Neuron (in vitro differentiated cells): ENCODE data around the gene TUBB2B.

Experiments used
- H2AFZ ChIP-seq: one replicate; pipeline ENCODE4 v1.6.1; 2013; ENCODE audit warnings: low read depth, mild to moderate bottlenecking, inconsistent platforms, low read length, moderate library complexity
- H3K27me3 ChIP-seq: one replicate; pipeline ENCODE4 v1.6.1; 2013; ENCODE audit warnings: low read length; ENCODE audit not compliant: insufficient read depth
- H3K36me3 ChIP-seq: one replicate; pipeline ENCODE4 v1.6.1; 2013; ENCODE audit warnings: low read length; ENCODE audit not compliant: insufficient read depth
- H3K4me1 ChIP-seq: one replicate; pipeline ENCODE4 v1.6.1; 2013; ENCODE audit warnings: low read length; ENCODE audit not compliant: insufficient read depth
- H3K4me3 ChIP-seq: 2 replicates; pipeline ENCODE4 v1.5.1; 2013; ENCODE audit warnings: mild to moderate bottlenecking, low read length, moderate library complexity
- H3K9me3 ChIP-seq: one replicate; pipeline ENCODE4 v1.6.1; 2013; ENCODE audit warnings: low read length

The TUBB2B gene

GRCh38 chr6:3264356-3264755 is 36.9 kb upstream of the TUBB2B start:
- peaks cover 49% of the 10 kb centered on the region for H3K36me3 ChIP-seq
- no peak overlapping the region for H3K4me3 ChIP-seq
- H2AFZ ChIP-seq: no peak overlapping the region
- peaks cover 13% of the 10 kb centered on the region for H3K4me1 ChIP-seq
- no peaks in the 10 kb centered on the region for H3K9me3 ChIP-seq
- no peaks in the 10 kb centered on the region for H3K27me3 ChIP-seq

GRCh38 chr6:3263096-3263495 is 35.6 kb upstream of the TUBB2B start:
- H2AFZ ChIP-seq: no peak overlapping the region
- no peak overlapping the region for H3K4me3 ChIP-seq
- H3K9me3 ChIP-seq: no peaks in the 10 kb centered on the region
- peaks cover 37% of the 10 kb centered on the region for H3K36me3 ChIP-seq
- H3K4me1 ChIP-seq: peaks cover 17% of the 10 kb centered on the region
- no peaks in the 10 kb centered on the region for H3K27me3 ChIP-seq

GRCh38 chr6:3261921-3262320 is 34.5 kb upstream of the TUBB2B start:
- no peaks in the 10 kb centered on the region for H3K9me3 ChIP-seq
- H2AFZ ChIP-seq: no peak overlapping the region
- H3K4me1 ChIP-seq: peaks cover 17% of the 10 kb centered on the region
- H3K27me3 ChIP-seq: no peaks in the 10 kb centered on the region
- no peak overlapping the region for H3K4me3 ChIP-seq
- peaks cover 30% of the 10 kb centered on the region for H3K36me3 ChIP-seq

DNA sequence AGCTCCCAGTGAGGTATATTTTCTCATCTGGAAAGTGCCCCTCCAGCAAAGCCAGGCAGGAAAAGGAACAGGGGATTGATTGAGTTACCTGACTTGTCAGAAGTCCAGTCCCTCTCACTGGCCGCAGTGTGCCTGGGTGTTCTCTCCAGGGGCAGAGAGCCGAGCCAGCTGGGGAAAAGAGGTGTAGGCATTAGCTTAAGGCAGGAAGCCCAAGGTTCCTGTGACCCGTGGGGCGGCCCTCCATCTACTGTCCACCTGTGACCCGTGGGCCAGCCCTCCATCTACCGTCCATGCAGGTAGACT is 34.0 kb upstream of the TUBB2B start:
- no peak overlapping the region for H3K4me3 ChIP-seq
- peaks cover 17% of the 10 kb centered on the region for H3K4me1 ChIP-seq
- no peaks in the 10 kb centered on the region for H3K27me3 ChIP-seq
- H3K9me3 ChIP-seq: no peaks in the 10 kb centered on the region
- H2AFZ ChIP-seq: no peak overlapping the region
- H3K36me3 ChIP-seq: peaks cover 30% of the 10 kb centered on the region

GRCh38 chr6:3260772-3261517 is 33.5 kb upstream of the TUBB2B start:
- Histone ChIP-seq H2AFZ (no peak overlapping the region), H3K27me3 (no peaks in the 10 kb centered on the region), H3K4me1 (peaks cover 17% of the 10 kb centered on the region), H3K4me3 (no peak overlapping the region), H3K36me3 (peaks cover 30% of the 10 kb centered on the region), H3K9me3 (no peaks in the 10 kb centered on the region)

GRCh38 chr6:3260296-3260695 is 32.8 kb upstream of the TUBB2B start:
- H3K4me1 ChIP-seq: peaks cover 17% of the 10 kb centered on the region
- no peak overlapping the region for H2AFZ ChIP-seq
- H3K9me3 ChIP-seq: no peaks in the 10 kb centered on the region
- H3K36me3 ChIP-seq: peaks cover 28% of the 10 kb centered on the region
- H3K27me3 ChIP-seq: no peaks in the 10 kb centered on the region
- H3K4me3 ChIP-seq: no peak overlapping the region

- no peaks in the 10 kb centered on the region for H3K27me3 ChIP-seq
- peaks cover 17% of the 10 kb centered on the region for H3K4me1 ChIP-seq
- H3K36me3 ChIP-seq: peaks cover 20% of the 10 kb centered on the region
- no peaks in the 10 kb centered on the region for H3K9me3 ChIP-seq
- peak overlapping the region; percentile 70 for H2AFZ ChIP-seq
- peak overlapping the region; percentile 76 for H3K4me3 ChIP-seq
These were observed 32.1 kb upstream of the TUBB2B start for GRCh38 chr6:3259491-3259958.

DNA sequence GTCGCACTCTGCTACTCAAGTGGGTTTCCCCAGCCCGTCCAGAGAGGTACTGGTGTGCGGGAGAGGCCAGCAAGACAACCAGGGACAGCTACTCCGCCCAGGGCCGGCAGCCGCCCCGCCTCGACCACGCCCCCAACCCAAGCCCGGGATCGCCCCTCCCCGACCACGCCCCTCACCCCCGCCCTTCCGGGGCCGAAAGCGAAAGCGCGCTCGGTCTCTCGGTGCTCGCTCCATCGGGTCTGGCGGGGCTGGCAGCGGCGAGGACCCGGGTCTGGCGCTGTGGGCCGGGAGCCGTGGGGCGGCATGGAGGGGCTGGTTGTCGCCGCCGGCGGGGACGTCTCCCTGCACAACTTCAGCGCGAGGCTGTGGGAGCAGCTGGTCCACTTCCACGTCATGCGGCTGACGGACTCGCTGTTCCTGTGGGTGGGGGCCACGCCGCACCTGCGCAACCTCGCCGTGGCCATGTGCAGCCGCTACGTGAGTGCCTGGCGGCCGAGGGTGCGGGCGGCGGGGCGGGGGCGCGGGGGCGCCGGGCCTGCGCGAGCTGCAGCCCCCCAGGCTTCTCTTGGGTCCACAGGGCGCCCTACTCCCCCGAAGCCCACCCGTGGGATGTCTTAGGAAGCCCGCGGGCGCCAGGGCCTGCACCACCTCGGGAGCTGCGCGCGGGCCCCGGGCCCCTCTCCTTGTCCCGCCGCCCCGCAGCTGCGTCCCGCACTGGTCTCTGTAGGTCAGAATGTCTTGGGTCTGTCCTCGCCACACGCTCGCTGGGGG is 31.5 kb upstream of the TUBB2B start, which contains the start of gene PSMG4:
Gene PSMG4, plus strand, starts transcription at position 228 of the 771 bp plus-strand sequence. Its CDS starts 76 bp downstream, at position 304.
- Histone ChIP-seq H3K9me3 (no peaks in the 10 kb centered on the region), H3K36me3 (peaks cover 14% of the 10 kb centered on the region), H3K4me3 (peak within 1 kb of the TSS; percentile 76), H2AFZ (peak within 1 kb of the TSS; percentile 70), H3K27me3 (no peaks in the 10 kb centered on the region), H3K4me1 (peaks cover 17% of the 10 kb centered on the region)

- Histone ChIP-seq H3K36me3 (peaks cover 7% of the 10 kb centered on the region), H3K27me3 (no peaks in the 10 kb centered on the region), H3K4me1 (peaks cover 17% of the 10 kb centered on the region), H2AFZ (no peak overlapping the region), H3K9me3 (no peaks in the 10 kb centered on the region), H3K4me3 (peak overlapping the region; percentile 76)
These were observed 30.7 kb upstream of the TUBB2B start for GRCh38 chr6:3258201-3258600.

DNA sequence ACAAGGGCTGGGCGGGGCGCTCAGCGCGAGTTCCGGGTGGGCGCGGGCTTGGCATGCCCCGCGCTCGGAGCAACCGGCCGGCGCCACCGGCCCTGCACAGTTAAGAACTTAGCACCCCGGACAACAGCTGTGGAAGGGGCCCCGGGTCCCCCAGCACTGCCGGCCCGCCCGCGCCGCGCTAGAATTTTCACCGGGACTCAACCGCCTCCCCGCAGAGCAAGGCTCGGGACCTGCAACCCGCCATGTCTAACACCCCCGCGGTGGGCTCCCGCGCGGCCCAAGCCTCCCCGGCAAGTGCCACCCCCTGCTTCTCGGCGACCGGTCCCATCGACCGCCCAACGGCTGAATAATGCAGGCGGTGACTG is 26.1 kb upstream of the TUBB2B start:
- no peaks in the 10 kb centered on the region for H3K27me3 ChIP-seq
- H3K4me3 ChIP-seq: no peak overlapping the region
- peaks cover 17% of the 10 kb centered on the region for H3K4me1 ChIP-seq

DNA sequence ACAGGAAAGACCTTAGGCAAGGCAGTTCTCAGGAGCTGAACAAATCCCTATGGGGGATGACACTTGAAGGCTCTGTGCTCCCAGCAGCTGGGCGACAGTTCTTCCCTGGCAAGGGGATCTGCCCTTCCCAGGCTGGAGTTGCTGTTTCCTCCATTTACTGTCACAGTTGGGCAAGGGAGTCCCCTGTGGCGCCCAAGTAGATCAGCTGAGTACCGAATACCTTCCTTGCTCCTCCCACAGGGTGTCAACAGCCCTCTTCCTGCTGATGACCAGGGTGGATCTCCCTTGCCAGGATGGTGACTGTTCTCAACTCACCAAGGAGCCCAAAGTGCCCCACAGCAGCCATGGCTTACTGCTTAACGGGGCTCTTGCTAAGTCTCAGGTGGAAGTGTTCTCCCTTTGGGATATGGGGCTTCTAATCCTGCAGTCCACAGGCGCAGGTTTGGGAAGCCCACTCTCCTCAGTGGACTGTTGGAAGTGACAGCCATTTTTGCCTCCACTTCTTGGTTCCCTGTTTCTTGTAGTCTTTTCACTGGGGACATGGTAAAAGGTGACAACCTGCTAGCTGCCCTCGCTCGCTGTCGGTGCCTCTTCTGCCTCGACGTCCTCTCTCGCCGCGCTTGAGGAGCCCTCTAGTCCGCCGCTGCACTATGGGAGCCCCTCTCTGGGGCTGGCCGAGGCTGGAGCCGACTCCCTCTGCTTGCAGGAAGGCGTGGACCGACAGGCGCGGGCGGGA is 25.6 kb upstream of the TUBB2B start:
- H2AFZ ChIP-seq: no peak overlapping the region
- no peaks in the 10 kb centered on the region for H3K9me3 ChIP-seq
- H3K4me3 ChIP-seq: no peak overlapping the region
- peaks cover 19% of the 10 kb centered on the region for H3K4me1 ChIP-seq
- no peaks in the 10 kb centered on the region for H3K36me3 ChIP-seq
- H3K27me3 ChIP-seq: no peaks in the 10 kb centered on the region

More for the DNA sequence above, 26.1 kb upstream of the TUBB2B start:
- Histone ChIP-seq H3K9me3 (no peaks in the 10 kb centered on the region), H2AFZ (no peak overlapping the region), H3K36me3 (no peaks in the 10 kb centered on the region)

DNA sequence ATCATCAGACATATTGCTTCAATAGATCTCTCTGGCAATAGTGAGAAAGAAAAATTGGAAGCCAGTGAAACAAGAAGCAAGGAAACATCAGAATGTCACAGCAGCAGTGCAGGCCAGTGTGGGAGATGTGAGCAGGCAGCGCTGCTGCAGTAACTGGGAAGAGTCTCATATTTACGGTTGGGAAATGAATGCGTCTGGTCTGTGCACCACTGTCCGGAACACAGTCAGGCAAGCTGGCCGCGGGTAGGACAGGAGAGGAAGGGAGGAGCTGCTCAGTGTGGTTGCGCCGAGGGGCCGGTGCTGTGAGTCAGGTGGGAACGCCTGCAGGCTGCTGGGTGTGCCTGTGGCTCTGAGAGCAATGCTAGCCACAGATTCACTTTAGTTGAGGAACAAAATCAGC is 24.9 kb upstream of the TUBB2B start:
- no peaks in the 10 kb centered on the region for H3K27me3 ChIP-seq
- H3K9me3 ChIP-seq: no peaks in the 10 kb centered on the region
- no peaks in the 10 kb centered on the region for H3K36me3 ChIP-seq
- no peak overlapping the region for H3K4me3 ChIP-seq
- H2AFZ ChIP-seq: no peak overlapping the region
- peaks cover 26% of the 10 kb centered on the region for H3K4me1 ChIP-seq
